K562 (cell line): ENCODE measurements around the gene LSR. TPM values are rescaled to one million over a fixed set of nuclear protein-coding genes. Genes with fewer than 3 reads are reported as not detected.

Experiments used
- ARNT ChIP-seq, 2 experiments: fragments of 450-650 bp; IDR thresholded peaks; 2 replicates each; pipeline ENCODE4 v1.6.1; 2016; ENCODE audit warnings: mild to moderate bottlenecking in 1 of 2
- CHCHD3 ChIP-seq: fragments of 250-450 bp; sonication (Bioruptor Pico); IDR thresholded peaks from 2 replicates; pipeline ENCODE4 v2.1.2; 2022; ENCODE audit warnings: mild to moderate bottlenecking
- CUX1 ChIP-seq: fragments of 200-800 bp; sonication (Bioruptor generic); IDR thresholded peaks from 2 replicates; pipeline ENCODE4 v1.6.1; 2016; ENCODE audit warnings: missing genetic modification characterization, missing compliant biosample characterization
- ELK1 ChIP-seq: sonication (generic); formaldehyde crosslinking; IDR thresholded peaks from 2 replicates; pipeline ENCODE4 v1.8.1; 2022; ENCODE audit warnings: missing genetic modification reagents
- EP300 ChIP-seq: IDR thresholded peaks from 2 replicates; pipeline ENCODE4 v1.6.1; 2012; ENCODE audit warnings: low read length, improper control_type of control experiment
- GABPB1 ChIP-seq: sonication (generic); formaldehyde crosslinking; IDR thresholded peaks from 2 replicates; pipeline ENCODE4 v1.8.0; 2022; ENCODE audit warnings: mild to moderate bottlenecking, missing genetic modification reagents
- MAZ ChIP-seq, 2 experiments: fragments of 450-650 bp in 1 of 2; sonication (generic) in 1 of 2; formaldehyde crosslinking; IDR thresholded peaks in 1 of 2; conservative IDR thresholded peaks in 1 of 2; 2 replicates each; pipeline versions ENCODE4 v1.4.0 to v1.5.0; 2020; ENCODE audit warnings: mild to moderate bottlenecking in 1 of 2, missing genetic modification reagents in 1 of 2
- MITF ChIP-seq: IDR thresholded peaks from 2 replicates; pipeline ENCODE4 v1.6.1; 2014; ENCODE audit warnings: antibody characterized with exemption
- PTTG1 ChIP-seq: fragments of 450-650 bp; IDR thresholded peaks from 2 replicates; pipeline ENCODE4 v1.6.1; 2016; ENCODE audit warnings: low read depth, mild to moderate bottlenecking, missing genetic modification characterization, missing compliant biosample characterization
- RFX1 ChIP-seq: fragments of 450-650 bp; IDR thresholded peaks from 2 replicates; pipeline ENCODE4 v1.6.1; 2016; ENCODE audit warnings: mild to moderate bottlenecking, moderate library complexity
- TFAM ChIP-seq: fragments of 250-450 bp; sonication (Bioruptor Pico); conservative IDR thresholded peaks from 2 replicates; pipeline ENCODE4 v1.5.0; 2021; ENCODE audit warnings: mild to moderate bottlenecking, moderate library complexity
- THRB ChIP-seq: fragments of 450-650 bp; formaldehyde crosslinking; conservative IDR thresholded peaks from 2 replicates; pipeline ENCODE4 v1.4.0; 2022; ENCODE audit warnings: mild to moderate bottlenecking, missing genetic modification characterization
- ZHX1 ChIP-seq: fragments of 150-350 bp; conservative IDR thresholded peaks from 2 replicates; pipeline ENCODE4 v1.6.1; 2014; ENCODE audit warnings: low read length
- polyA plus RNA-seq, 8 experiments: library from polyadenylated mRNA; depleted of rRNA in 4 of 8; stranded (reverse) in 5 of 8; unstranded in 3 of 8; fragments of >200 nt; fragmentation: Nextera tagmentation in 2 of 8; fragmentation: Illumina TruSeq in 1 of 8; extraction: Ambion mirVana in 2 of 8; extraction: Trizol in 1 of 8; gene quantifications; 2 replicates each; pipeline versions ENCODE4 v1.2.1 to v1.2.3, GENCODE V29; 2011 to 2014; ENCODE audit warnings: inconsistent platforms in 1 of 8, missing spikeins in 1 of 8
- total RNA-seq, 7 experiments: library from RNA; depleted of rRNA in 6 of 7; stranded (reverse); fragments of >200 nt in 6 of 7; fragmentation: Illumina TruSeq in 2 of 7; extraction: Trizol in 2 of 7; gene quantifications; 2 replicates each; pipeline versions ENCODE4 v1.2.1 to v1.2.3, GENCODE V29; 2011 to 2021; ENCODE audit warnings: low replicate concordance in 1 of 7

LSR gene
- total and polyA plus RNA-seq, 9 of the 15 experiments (the other 6 are each of a cell fraction or from before 2014, with no cell fraction given), result 0.44 to 87.9 (median 28.0) TPM

GRCh38 chr19:35204799-35205732 is 43.7 kb upstream of the LSR start (continued):
- TF ChIP-seq CUX1 (CRISPR knock-in tag), result peak; percentile 83; the same call in 1 of the 2 replicates
- peak; percentile 98 for TF ChIP-seq PTTG1
- TF ChIP-seq EP300, result 0 out of 2 replicates have a peak, but pooled peaks have one; percentile 2
- peak; percentile 39; the same call in 1 of the 2 replicates for TF ChIP-seq RFX1
- no peak for TF ChIP-seq ELK1 (CRISPR knock-in tag)
- no peak for TF ChIP-seq ZHX1
- no peak for TF ChIP-seq MITF
- TF ChIP-seq TFAM (CRISPR knock-in tag), result no peak
- TF ChIP-seq THRB (CRISPR knock-in tag), result peak; percentile 92
- TF ChIP-seq CHCHD3 (CRISPR knock-in tag), result no peak
- peak; percentile 55 to 91; a peak in 3 of 4 replicates for TF ChIP-seq MAZ (CRISPR knock-in tag; conservative IDR thresholded peaks at IDR 0.05 in 1 of 2, IDR thresholded peaks at IDR 0.05 in 1 of 2)
- TF ChIP-seq GABPB1 (CRISPR knock-in tag), result 0 out of 2 replicates have a peak, but pooled peaks have one; percentile 40
- TF ChIP-seq ARNT (IDR thresholded peaks at IDR 0.05), result no peak
